Activated naive CD4-positive, alpha-beta T cell treated with anti-CD3 and anti-CD28 coated beads, Interleukin-2, amount 10 ng/mL, durations not matched to agents 5 hours and 36 hours (primary cell): ENCODE measurements around the gene DLG2. TPM values are rescaled to one million over a fixed set of nuclear protein-coding genes. Genes with fewer than 3 reads are reported as not detected.

Experiments
- total RNA-seq, 2 experiments: library from RNA; stranded (reverse); gene quantifications; one replicate each; pipeline ENCODE4 v1.2.3, GENCODE V29; 2021

DLG2 gene
- total RNA-seq: 1 to 10 TPM in 1 of 2 experiments, under 1 TPM in 1; 0.78 to 1.1 TPM

GRCh38 chr11:85627332-85627997 is at the start of gene DLG2:
Gene DLG2, minus strand, starts transcription at chr11:85627344.

GRCh38 chr11:85664615-85665481 is 37.7 kb upstream of the DLG2 start, which contains the start of gene CREBZF:
Gene CREBZF, minus strand, starts transcription at chr11:85665129. Its CDS starts 254 bp downstream, at chr11:85664875.

GRCh38 chr11:85647604-85648299 is 20.6 kb upstream of the DLG2 start, which contains the start of gene TMEM126A:
Gene TMEM126A, plus strand, starts transcription at chr11:85647967. Its CDS starts 2,289 bp downstream, at chr11:85650256.

GRCh38 chr11:85627998-85628770 is 1.0 kb upstream of the DLG2 start, which contains the start of gene TMEM126B:
Gene TMEM126B, plus strand, starts transcription at chr11:85628593. Its CDS starts 15 bp downstream, at chr11:85628608.

Other genes with a start within 250 kb of the DLG2 start
- 10 to 100 TPM; 50.7 to 53.4 TPM for gene TMEM126B, start 1.2 kb upstream of the DLG2 start, total RNA-seq
- 10 to 100 TPM; 26.2 to 28.6 TPM for gene TMEM126A, start 20.6 kb upstream of the DLG2 start, total RNA-seq
- gene CREBZF, start 37.8 kb upstream of the DLG2 start, total RNA-seq: 10 to 100 TPM; 66.7 to 67.0 TPM
- under 1 TPM; 0.79 to 0.93 TPM for gene CCDC89, start 58.9 kb upstream of the DLG2 start, total RNA-seq
- 10 to 100 TPM; 61.8 to 62.8 TPM for gene SYTL2, start 183.8 kb upstream of the DLG2 start, total RNA-seq
- gene CCDC83, start 228.0 kb upstream of the DLG2 start, total RNA-seq: not detected